Endothelial cell (in vitro differentiated cells): Measurements from ENCODE around the gene HSF2BP. TPM values are rescaled to one million over a fixed set of nuclear protein-coding genes. Genes with fewer than 3 reads are reported as not detected.
"Not testable (repeated sequence)": the region's sequence is repeated elsewhere in the genome, so short reads cannot be mapped to it uniquely, and the experiment has no call there.

ENCODE experiments used
- DNase-seq: peaks from one replicate; pipeline ENCODE4 v3.0.0; 2021; ENCODE audit warnings: low spot score
- H3K27ac Mint-ChIP-seq: one replicate; pipeline ENCODE4 v1.8.0; 2021; ENCODE audit warnings: mixed read lengths, inconsistent platforms; ENCODE audit not compliant: unreplicated experiment
- H3K27me3 Mint-ChIP-seq: one replicate; pipeline ENCODE4 v1.8.0; 2021; ENCODE audit warnings: mild to moderate bottlenecking, moderate library complexity, mixed read lengths, inconsistent platforms; ENCODE audit not compliant: unreplicated experiment
- H3K36me3 Mint-ChIP-seq: one replicate; pipeline ENCODE4 v1.8.0; 2021; ENCODE audit warnings: mild to moderate bottlenecking, low read depth, mixed read lengths, inconsistent platforms; ENCODE audit not compliant: unreplicated experiment
- H3K4me1 Mint-ChIP-seq: one replicate; pipeline ENCODE4 v1.8.0; 2021; ENCODE audit warnings: mild to moderate bottlenecking, mixed read lengths, inconsistent platforms; ENCODE audit not compliant: unreplicated experiment
- H3K4me3 Mint-ChIP-seq: one replicate; pipeline ENCODE4 v1.8.0; 2021; ENCODE audit warnings: mild to moderate bottlenecking, mixed read lengths, inconsistent platforms; ENCODE audit not compliant: unreplicated experiment
- H3K9me3 Mint-ChIP-seq: one replicate; pipeline ENCODE4 v1.8.0; 2021; ENCODE audit warnings: mixed read lengths, inconsistent platforms; ENCODE audit not compliant: unreplicated experiment
- CTCF ChIP-seq: fragments of 200-600 bp; sonication (generic); IDR thresholded peaks from one replicate; pipeline ENCODE4 v1.5.0; 2021; ENCODE audit warnings: antibody characterized with exemption; ENCODE audit not compliant: unreplicated experiment
- total RNA-seq: library from RNA; stranded (reverse); fragmentation: NEBNext Ultra II Directional; extraction: Animal tissue kit (Norgen Biotek cat#: 25700); gene quantifications from one replicate; pipeline ENCODE4 v1.2.1, GENCODE V29; 2021; ENCODE audit not compliant: unreplicated experiment

Gene HSF2BP
- total RNA-seq, 1 donor from 2014 or later: 2.3 TPM

- no peak for DNase-seq
- Mint-ChIP-seq H3K27ac (no peak overlapping the region), H3K4me1 (no peaks in the 10 kb centered on the region), H3K9me3 (no peaks in the 10 kb centered on the region), H3K36me3 (peaks cover 4% of the 10 kb centered on the region), H3K27me3 (peaks cover 3% of the 10 kb centered on the region), H3K4me3 (no peak overlapping the region)
- TF ChIP-seq CTCF: no peak
Observed at GRCh38 chr21:43622796-43623195, 36.5 kb downstream of the HSF2BP start.

GRCh38 chr21:43619856-43620255 is 39.4 kb downstream of the HSF2BP start:
- no peaks in the 10 kb centered on the region for H3K9me3 Mint-ChIP-seq
- peaks cover 4% of the 10 kb centered on the region for H3K36me3 Mint-ChIP-seq
- no peak overlapping the region for H3K4me3 Mint-ChIP-seq
- TF ChIP-seq CTCF: no peak
- no peak overlapping the region for H3K27ac Mint-ChIP-seq
- peaks cover 3% of the 10 kb centered on the region for H3K27me3 Mint-ChIP-seq
- no peak for DNase-seq
- H3K4me1 Mint-ChIP-seq: no peaks in the 10 kb centered on the region

GRCh38 chr21:43619344-43619743 is 39.9 kb downstream of the HSF2BP start:
- TF ChIP-seq CTCF: no peak
- DNase-seq: no peak
- Mint-ChIP-seq H3K4me3 (peak overlapping the region; percentile 31), H3K4me1 (no peaks in the 10 kb centered on the region), H3K9me3 (no peaks in the 10 kb centered on the region), H3K27ac (no peak overlapping the region), H3K36me3 (peaks cover 4% of the 10 kb centered on the region), H3K27me3 (peaks cover 3% of the 10 kb centered on the region)

GRCh38 chr21:43618940-43619339 is 40.3 kb downstream of the HSF2BP start:
- peaks cover 4% of the 10 kb centered on the region for H3K36me3 Mint-ChIP-seq
- DNase-seq: no peak
- no peaks in the 10 kb centered on the region for H3K9me3 Mint-ChIP-seq
- TF ChIP-seq CTCF: no peak
- no peak overlapping the region for H3K4me3 Mint-ChIP-seq
- H3K4me1 Mint-ChIP-seq: no peaks in the 10 kb centered on the region
- no peak overlapping the region for H3K27ac Mint-ChIP-seq
- H3K27me3 Mint-ChIP-seq: peaks cover 3% of the 10 kb centered on the region

- H3K27ac Mint-ChIP-seq, H3K9me3 Mint-ChIP-seq, DNase-seq, H3K4me3 Mint-ChIP-seq, H3K4me1 Mint-ChIP-seq, H3K36me3 Mint-ChIP-seq, H3K27me3 Mint-ChIP-seq: not testable (repeated sequence)
Observed at GRCh38 chr21:43616861-43617260, 42.4 kb downstream of the HSF2BP start.

GRCh38 chr21:43614839-43615238 is 44.4 kb downstream of the HSF2BP start:
- Mint-ChIP-seq H3K4me3 (no peak overlapping the region), H3K27ac (no peak overlapping the region), H3K4me1 (no peaks in the 10 kb centered on the region), H3K36me3 (peaks cover under 1% of the 10 kb centered on the region), H3K9me3 (no peaks in the 10 kb centered on the region), H3K27me3 (peaks cover 1% of the 10 kb centered on the region)
- TF ChIP-seq CTCF: no peak
- no peak for DNase-seq
